Amygdala (tissue), 56 donors: Measurements from ENCODE around the gene ARHGAP21.
"Not testable (repeated sequence)": the region's sequence is repeated elsewhere in the genome, so short reads cannot be mapped to it uniquely, and the experiment has no call there.

Source experiments
- DNase-seq, 56 donors: peaks; one replicate each; lab custom pipeline; 2025; lab: John Stamatoyannopoulos, UW

Gene ARHGAP21

GRCh38 chr10:24690961-24691512, 32.6 kb downstream of the ARHGAP21 start:
- no peak for DNase-seq

- no peak for DNase-seq
Observed at GRCh38 chr10:24685958-24686540, 37.6 kb downstream of the ARHGAP21 start.

- DNase-seq: no peak
Observed at GRCh38 chr10:24683554-24683953, 40.1 kb downstream of the ARHGAP21 start.

GRCh38 chr10:24681572-24682088, 42.1 kb downstream of the ARHGAP21 start:
- DNase-seq: no peak

- no peak for DNase-seq
Observed at GRCh38 chr10:24680647-24681524, 42.8 kb downstream of the ARHGAP21 start.

- DNase-seq: no peak
Observed at GRCh38 chr10:24678757-24679156, 44.9 kb downstream of the ARHGAP21 start.

GRCh38 chr10:24674892-24675632, 48.6 kb downstream of the ARHGAP21 start:
- DNase-seq: no peak

GRCh38 chr10:24670964-24671670, 52.6 kb downstream of the ARHGAP21 start:
- no peak for DNase-seq

GRCh38 chr10:24669285-24669852, 54.3 kb downstream of the ARHGAP21 start:
- DNase-seq: no peak

- no peak for DNase-seq
Observed at GRCh38 chr10:24668247-24668646, 55.4 kb downstream of the ARHGAP21 start.

GRCh38 chr10:24664991-24665390, 58.7 kb downstream of the ARHGAP21 start:
- no peak for DNase-seq

GRCh38 chr10:24661376-24661775, 62.3 kb downstream of the ARHGAP21 start:
- DNase-seq: no peak

GRCh38 chr10:24658319-24658718, 65.4 kb downstream of the ARHGAP21 start:
- DNase-seq: not testable (repeated sequence)

- not testable (repeated sequence) for DNase-seq
Observed at GRCh38 chr10:24656326-24656725, 67.4 kb downstream of the ARHGAP21 start.

- DNase-seq: no peak
Observed at GRCh38 chr10:24652381-24652957, 71.2 kb downstream of the ARHGAP21 start.

GRCh38 chr10:24651923-24652322, 71.8 kb downstream of the ARHGAP21 start:
- DNase-seq: no peak

GRCh38 chr10:24650669-24651391, 72.9 kb downstream of the ARHGAP21 start:
- DNase-seq: no peak

- no peak for DNase-seq
Observed at GRCh38 chr10:24645784-24646183, 77.9 kb downstream of the ARHGAP21 start.

GRCh38 chr10:24645022-24645421, 78.7 kb downstream of the ARHGAP21 start:
- no peak for DNase-seq
